Fibroblast of lung (primary cell): Measurements from ENCODE around the gene SOX3.

Source experiments
- CTCF ChIP-seq, 2 donors: IDR thresholded peaks in 1 of 2; conservative IDR thresholded peaks in 1 of 2; 1 replicate in 1 of 2; 2 replicates in 1 of 2; pipeline ENCODE4 v1.5.1; 2011 to 2012; ENCODE audit warnings: low read length in 2 of 2, control low read depth in 1 of 2, inconsistent platforms in 1 of 2, low read depth in 1 of 2, mild to moderate bottlenecking in 1 of 2
- EZH2 ChIP-seq: IDR thresholded peaks from 2 replicates; pipeline ENCODE4 v1.5.1; 2012; ENCODE audit warnings: low read length, control low read depth, mild to moderate bottlenecking; ENCODE audit errors: missing control alignments

GRCh38 chrX:140480765-140481164 is 24.1 kb downstream of the SOX3 start:
- TF ChIP-seq CTCF (conservative IDR thresholded peaks at IDR 0.05 in 1 of 2, IDR thresholded peaks at IDR 0.05 in 1 of 2; ENCODE audit: low read depth in 1 of 2, low read length in 2 of 2) (no peak), EZH2 (no peak)
